Keratinocyte (primary cell): ENCODE results near the gene MIF4GD. TPM values are rescaled to one million over a fixed set of nuclear protein-coding genes. Genes with fewer than 3 reads are reported as not detected.

Source experiments
- DNase-seq: peaks from one replicate; pipeline ENCODE4 v3.0.0-alpha.2; 2011; ENCODE audit warnings: low read depth, missing footprints, low spot score
- FAIRE-seq: peaks from 2 replicates; lab custom pipeline; 2011; peaks lifted over from hg19 to GRCh38; lab: Jason Lieb, UNC
- H2AFZ ChIP-seq: 2 replicates; pipeline ENCODE4 v1.6.0; 2012; ENCODE audit warnings: low read length, control low read depth, inconsistent platforms; ENCODE audit not compliant: control insufficient read depth
- H3K27ac ChIP-seq: 2 replicates; pipeline ENCODE4 v1.5.1; 2011; ENCODE audit warnings: low read length; ENCODE audit not compliant: control insufficient read depth, insufficient read depth
- H3K27me3 ChIP-seq: 3 replicates; pipeline ENCODE4 v1.6.0; 2011; ENCODE audit warnings: low read length; ENCODE audit not compliant: control insufficient read depth, insufficient read depth; ENCODE audit errors: extremely low read depth
- H3K36me3 ChIP-seq, 2 experiments: 2 replicates in 1 of 2; 3 replicates in 1 of 2; pipeline ENCODE4 v1.5.1; 2011; ENCODE audit warnings: low read length in 2 of 2, mild to moderate bottlenecking in 1 of 2; ENCODE audit not compliant: control insufficient read depth in 2 of 2, insufficient read depth in 2 of 2; ENCODE audit errors: extremely low read depth in 1 of 2
- H3K4me1 ChIP-seq: 3 replicates; pipeline ENCODE4 v1.5.1; 2011; ENCODE audit warnings: low read length; ENCODE audit not compliant: control insufficient read depth, insufficient read depth; ENCODE audit errors: extremely low read depth
- H3K4me2 ChIP-seq: 3 replicates; pipeline ENCODE4 v1.6.0; 2011; ENCODE audit warnings: low read depth, low read length; ENCODE audit not compliant: control insufficient read depth, insufficient read depth; ENCODE audit errors: extremely low read depth
- H3K4me3 ChIP-seq, 3 experiments: fragments of 200-600 bp in 1 of 3; sonication (generic) in 1 of 3; 2 replicates in 2 of 3; 3 replicates in 1 of 3; pipeline ENCODE4 v1.5.1; 2011 to 2016; ENCODE audit warnings: low read length in 3 of 3, mild to moderate bottlenecking in 3 of 3, control low read depth in 2 of 3, inconsistent platforms in 1 of 3, low read depth in 1 of 3, mixed read lengths in 1 of 3, mixed run types in 1 of 3, moderate library complexity in 1 of 3; ENCODE audit not compliant: control insufficient read depth in 2 of 3, insufficient read depth in 2 of 3; ENCODE audit errors: extremely low read depth in 1 of 3
- H3K79me2 ChIP-seq: 2 replicates; pipeline ENCODE4 v1.6.0; 2012; ENCODE audit warnings: low read length; ENCODE audit not compliant: control insufficient read depth, insufficient read depth
- H3K9ac ChIP-seq: 3 replicates; pipeline ENCODE4 v1.6.0; 2011; ENCODE audit warnings: low read length; ENCODE audit not compliant: control insufficient read depth, insufficient read depth; ENCODE audit errors: extremely low read depth
- H3K9me1 ChIP-seq: 3 replicates; pipeline ENCODE4 v1.6.0; 2011; ENCODE audit warnings: low read length; ENCODE audit not compliant: control insufficient read depth, insufficient read depth; ENCODE audit errors: extremely low read depth
- H3K9me3 ChIP-seq: 2 replicates; pipeline ENCODE4 v1.5.1; 2012; ENCODE audit warnings: low read depth, low read length; ENCODE audit not compliant: control insufficient read depth
- H4K20me1 ChIP-seq: 3 replicates; pipeline ENCODE4 v1.6.0; 2011; ENCODE audit warnings: low read length; ENCODE audit not compliant: control insufficient read depth, insufficient read depth; ENCODE audit errors: extremely low read depth
- EZH2 ChIP-seq: IDR thresholded peaks from one replicate; pipeline ENCODE4 v1.6.1; 2012; ENCODE audit warnings: inconsistent platforms, mild to moderate bottlenecking, low read length, moderate library complexity
- dilution Hi-C: fragments of 300-500 bp; cut with MboI; formaldehyde crosslinking; loops from one replicate; pipeline ENCODE4 v1.7.0; 2020; ENCODE audit warnings: low sequenced_read_pairs; ENCODE audit not compliant: extremely low pct_ligation_motif_present
- polyA plus RNA-seq, 5 experiments: library from polyadenylated mRNA; depleted of rRNA in 3 of 5; stranded (reverse) in 3 of 5; stranded (forward) in 1 of 5; unstranded in 1 of 5; fragments of >200 nt; gene quantifications; 1 replicate in 1 of 5; 2 replicates in 3 of 5; 3 replicates in 1 of 5; pipeline versions ENCODE4 v1.2.1 to v1.2.3, GENCODE V29; 2011 to 2012; ENCODE audit warnings: missing spikeins in 2 of 5, low read depth in 1 of 5, low replicate concordance in 1 of 5
- TF ChIP-seq, protein P1 (sequence below), 3 experiments: IDR thresholded peaks in 1 of 3; conservative IDR thresholded peaks in 1 of 3; optimal IDR thresholded peaks in 1 of 3; 2 replicates in 2 of 3; 3 replicates in 1 of 3; pipeline versions ENCODE3 to v1.5.1; 2011; ENCODE audit warnings: low read length in 3 of 3, mild to moderate bottlenecking in 3 of 3, moderate library complexity in 2 of 3, control low read depth in 1 of 3, inconsistent platforms in 1 of 3; ENCODE audit not compliant: insufficient read depth in 2 of 3; ENCODE audit errors: extremely low read depth in 1 of 3

Gene MIF4GD
- polyA plus RNA-seq, 1 donor (not counting 4 experiments of a cell fraction or from before 2014, with no cell fraction given), result 15.9 TPM

GRCh38 chr17:75308732-75309629, 38.0 kb upstream of the MIF4GD start:
- no peak for TF ChIP-seq EZH2
- TF ChIP-seq, protein P1, sequence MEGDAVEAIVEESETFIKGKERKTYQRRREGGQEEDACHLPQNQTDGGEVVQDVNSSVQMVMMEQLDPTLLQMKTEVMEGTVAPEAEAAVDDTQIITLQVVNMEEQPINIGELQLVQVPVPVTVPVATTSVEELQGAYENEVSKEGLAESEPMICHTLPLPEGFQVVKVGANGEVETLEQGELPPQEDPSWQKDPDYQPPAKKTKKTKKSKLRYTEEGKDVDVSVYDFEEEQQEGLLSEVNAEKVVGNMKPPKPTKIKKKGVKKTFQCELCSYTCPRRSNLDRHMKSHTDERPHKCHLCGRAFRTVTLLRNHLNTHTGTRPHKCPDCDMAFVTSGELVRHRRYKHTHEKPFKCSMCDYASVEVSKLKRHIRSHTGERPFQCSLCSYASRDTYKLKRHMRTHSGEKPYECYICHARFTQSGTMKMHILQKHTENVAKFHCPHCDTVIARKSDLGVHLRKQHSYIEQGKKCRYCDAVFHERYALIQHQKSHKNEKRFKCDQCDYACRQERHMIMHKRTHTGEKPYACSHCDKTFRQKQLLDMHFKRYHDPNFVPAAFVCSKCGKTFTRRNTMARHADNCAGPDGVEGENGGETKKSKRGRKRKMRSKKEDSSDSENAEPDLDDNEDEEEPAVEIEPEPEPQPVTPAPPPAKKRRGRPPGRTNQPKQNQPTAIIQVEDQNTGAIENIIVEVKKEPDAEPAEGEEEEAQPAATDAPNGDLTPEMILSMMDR (optimal IDR thresholded peaks at IDR 0.05 in 1 of 3, IDR thresholded peaks at IDR 0.05 in 1 of 3, conservative IDR thresholded peaks at IDR 0.05 in 1 of 3; ENCODE audit: extremely low read depth in 1 of 3, insufficient read depth in 2 of 3, low read length in 3 of 3), result no peak

DNA sequence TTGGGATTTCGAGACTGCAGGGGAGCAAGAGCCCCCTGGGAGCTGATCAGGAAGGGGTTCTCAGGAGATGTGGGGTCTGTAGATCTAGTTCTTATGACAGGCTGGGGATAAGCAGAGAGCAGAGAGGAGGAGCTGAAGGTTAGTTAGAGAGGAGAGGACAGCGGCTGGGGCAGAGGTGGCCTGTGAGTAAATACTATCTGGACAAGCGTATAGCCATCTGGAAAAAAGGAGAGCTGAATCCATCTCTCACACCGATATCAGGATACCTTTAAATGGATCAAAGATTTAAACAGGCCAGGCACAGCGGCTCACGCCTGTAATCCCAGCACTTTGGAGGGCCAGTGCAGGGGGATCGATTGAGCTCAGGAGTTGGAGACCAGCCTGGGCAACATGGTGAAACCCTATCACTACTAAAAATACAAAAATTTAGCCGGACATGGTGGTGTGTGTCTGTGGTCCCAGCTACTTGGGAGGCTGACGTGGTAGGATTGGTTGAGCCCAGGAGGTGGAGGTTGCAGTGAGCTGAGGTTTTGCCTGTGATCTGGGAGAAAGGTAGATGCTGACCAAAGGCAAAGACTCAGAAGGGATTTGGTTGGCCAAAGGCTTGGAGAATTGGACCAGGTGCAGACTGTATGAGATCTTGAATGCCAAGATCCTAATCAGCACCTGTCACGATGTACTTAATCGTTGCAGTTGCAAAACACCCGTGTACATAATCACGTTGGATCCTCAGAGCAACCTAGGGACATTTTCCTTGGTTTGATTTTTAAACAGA, 37.1 kb upstream of the MIF4GD start:
- Histone ChIP-seq H3K4me2 (no peak overlapping the region), H3K36me3 (no peaks in the 10 kb centered on the region), H4K20me1 (no peaks in the 10 kb centered on the region), H3K9me3 (no peaks in the 10 kb centered on the region), H3K79me2 (no peaks in the 10 kb centered on the region), H3K27me3 (no peaks in the 10 kb centered on the region), H3K27ac (no peak overlapping the region), H3K9ac (no peak overlapping the region), H3K4me1 (peaks cover 4% of the 10 kb centered on the region), H3K4me3 (no peak overlapping the region), H2AFZ (no peak overlapping the region), H3K9me1 (no peaks in the 10 kb centered on the region)
- dilution Hi-C loops, result no loop called here
- DNase-seq (no peak), FAIRE-seq (no peak)
- TF ChIP-seq EZH2, result no peak
- TF ChIP-seq, protein P1 (optimal IDR thresholded peaks at IDR 0.05 in 1 of 3, IDR thresholded peaks at IDR 0.05 in 1 of 3, conservative IDR thresholded peaks at IDR 0.05 in 1 of 3; ENCODE audit: extremely low read depth in 1 of 3, insufficient read depth in 2 of 3, low read length in 3 of 3), result no peak

More at GRCh38 chr17:75308732-75309629, 38.0 kb upstream of the MIF4GD start:
- Histone ChIP-seq H3K36me3 (no peaks in the 10 kb centered on the region), H3K27ac (no peak overlapping the region), H3K9me1 (no peaks in the 10 kb centered on the region), H3K4me2 (peak overlapping the region; percentile 1), H3K4me3 (no peak overlapping the region), H4K20me1 (no peaks in the 10 kb centered on the region), H3K4me1 (peaks cover 4% of the 10 kb centered on the region), H3K27me3 (no peaks in the 10 kb centered on the region), H3K9ac (no peak overlapping the region), H2AFZ (no peak overlapping the region), H3K79me2 (no peaks in the 10 kb centered on the region), H3K9me3 (no peaks in the 10 kb centered on the region)
- no peak for DNase-seq
- dilution Hi-C loops, result no loop called here
- no peak for FAIRE-seq
